Keratinocyte (primary cell): ENCODE data around the gene RFPL3. TPM values are rescaled to one million over a fixed set of nuclear protein-coding genes. Genes with fewer than 3 reads are reported as not detected.

Experiments
- DNase-seq: peaks from one replicate; pipeline ENCODE4 v3.0.0-alpha.2; 2011; ENCODE audit warnings: low read depth, missing footprints, low spot score
- FAIRE-seq: peaks from 2 replicates; lab custom pipeline; 2011; peaks lifted over from hg19 to GRCh38; lab: Jason Lieb, UNC
- H2AFZ ChIP-seq: 2 replicates; pipeline ENCODE4 v1.6.0; 2012; ENCODE audit warnings: low read length, control low read depth, inconsistent platforms; ENCODE audit not compliant: control insufficient read depth
- H3K27ac ChIP-seq: 2 replicates; pipeline ENCODE4 v1.5.1; 2011; ENCODE audit warnings: low read length; ENCODE audit not compliant: control insufficient read depth, insufficient read depth
- H3K27me3 ChIP-seq: 3 replicates; pipeline ENCODE4 v1.6.0; 2011; ENCODE audit warnings: low read length; ENCODE audit not compliant: control insufficient read depth, insufficient read depth; ENCODE audit errors: extremely low read depth
- H3K36me3 ChIP-seq, 2 experiments: 2 replicates in 1 of 2; 3 replicates in 1 of 2; pipeline ENCODE4 v1.5.1; 2011; ENCODE audit warnings: low read length in 2 of 2, mild to moderate bottlenecking in 1 of 2; ENCODE audit not compliant: control insufficient read depth in 2 of 2, insufficient read depth in 2 of 2; ENCODE audit errors: extremely low read depth in 1 of 2
- H3K4me1 ChIP-seq: 3 replicates; pipeline ENCODE4 v1.5.1; 2011; ENCODE audit warnings: low read length; ENCODE audit not compliant: control insufficient read depth, insufficient read depth; ENCODE audit errors: extremely low read depth
- H3K4me2 ChIP-seq: 3 replicates; pipeline ENCODE4 v1.6.0; 2011; ENCODE audit warnings: low read depth, low read length; ENCODE audit not compliant: control insufficient read depth, insufficient read depth; ENCODE audit errors: extremely low read depth
- H3K4me3 ChIP-seq, 3 experiments: fragments of 200-600 bp in 1 of 3; sonication (generic) in 1 of 3; 2 replicates in 2 of 3; 3 replicates in 1 of 3; pipeline ENCODE4 v1.5.1; 2011 to 2016; ENCODE audit warnings: low read length in 3 of 3, mild to moderate bottlenecking in 3 of 3, control low read depth in 2 of 3, inconsistent platforms in 1 of 3, low read depth in 1 of 3, mixed read lengths in 1 of 3, mixed run types in 1 of 3, moderate library complexity in 1 of 3; ENCODE audit not compliant: control insufficient read depth in 2 of 3, insufficient read depth in 2 of 3; ENCODE audit errors: extremely low read depth in 1 of 3
- H3K79me2 ChIP-seq: 2 replicates; pipeline ENCODE4 v1.6.0; 2012; ENCODE audit warnings: low read length; ENCODE audit not compliant: control insufficient read depth, insufficient read depth
- H3K9ac ChIP-seq: 3 replicates; pipeline ENCODE4 v1.6.0; 2011; ENCODE audit warnings: low read length; ENCODE audit not compliant: control insufficient read depth, insufficient read depth; ENCODE audit errors: extremely low read depth
- H3K9me1 ChIP-seq: 3 replicates; pipeline ENCODE4 v1.6.0; 2011; ENCODE audit warnings: low read length; ENCODE audit not compliant: control insufficient read depth, insufficient read depth; ENCODE audit errors: extremely low read depth
- H3K9me3 ChIP-seq: 2 replicates; pipeline ENCODE4 v1.5.1; 2012; ENCODE audit warnings: low read depth, low read length; ENCODE audit not compliant: control insufficient read depth
- H4K20me1 ChIP-seq: 3 replicates; pipeline ENCODE4 v1.6.0; 2011; ENCODE audit warnings: low read length; ENCODE audit not compliant: control insufficient read depth, insufficient read depth; ENCODE audit errors: extremely low read depth
- CTCF ChIP-seq, 3 experiments: IDR thresholded peaks in 1 of 3; conservative IDR thresholded peaks in 1 of 3; optimal IDR thresholded peaks in 1 of 3; 2 replicates in 2 of 3; 3 replicates in 1 of 3; pipeline versions ENCODE3 to v1.5.1; 2011; ENCODE audit warnings: low read length in 3 of 3, mild to moderate bottlenecking in 3 of 3, moderate library complexity in 2 of 3, control low read depth in 1 of 3, inconsistent platforms in 1 of 3; ENCODE audit not compliant: insufficient read depth in 2 of 3; ENCODE audit errors: extremely low read depth in 1 of 3
- EZH2 ChIP-seq: IDR thresholded peaks from one replicate; pipeline ENCODE4 v1.6.1; 2012; ENCODE audit warnings: inconsistent platforms, mild to moderate bottlenecking, low read length, moderate library complexity
- dilution Hi-C: fragments of 300-500 bp; cut with MboI; formaldehyde crosslinking; loops from one replicate; pipeline ENCODE4 v1.7.0; 2020; ENCODE audit warnings: low sequenced_read_pairs; ENCODE audit not compliant: extremely low pct_ligation_motif_present
- polyA plus RNA-seq, 5 experiments: library from polyadenylated mRNA; depleted of rRNA in 3 of 5; stranded (reverse) in 3 of 5; stranded (forward) in 1 of 5; unstranded in 1 of 5; fragments of >200 nt; gene quantifications; 1 replicate in 1 of 5; 2 replicates in 3 of 5; 3 replicates in 1 of 5; pipeline versions ENCODE4 v1.2.1 to v1.2.3, GENCODE V29; 2011 to 2012; ENCODE audit warnings: missing spikeins in 2 of 5, low read depth in 1 of 5, low replicate concordance in 1 of 5

Gene RFPL3
- polyA plus RNA-seq, 1 donor (not counting 4 experiments of a cell fraction or from before 2014, with no cell fraction given) = not detected

GRCh38 chr22:32389685-32390084, 32.0 kb downstream of the RFPL3 start:
- H3K27ac ChIP-seq = no peak overlapping the region
- dilution Hi-C loops = no loop called here
- no peak overlapping the region for H3K9ac ChIP-seq
- H3K36me3 ChIP-seq = peaks cover 25 to 42% of the 10 kb centered on the region in 2 experiments
- H3K9me3 ChIP-seq = no peaks in the 10 kb centered on the region
- DNase-seq = no peak
- no peak overlapping the region for H2AFZ ChIP-seq
- no peak overlapping the region for H3K4me3 ChIP-seq
- no peaks in the 10 kb centered on the region for H3K27me3 ChIP-seq
- H4K20me1 ChIP-seq = no peaks in the 10 kb centered on the region
- TF ChIP-seq EZH2 (no peak), CTCF (optimal IDR thresholded peaks at IDR 0.05 in 1 of 3, IDR thresholded peaks at IDR 0.05 in 1 of 3, conservative IDR thresholded peaks at IDR 0.05 in 1 of 3; ENCODE audit: extremely low read depth in 1 of 3, insufficient read depth in 2 of 3, low read length in 3 of 3) (peak; percentile 37 to 59 (median 41))
- no peak for FAIRE-seq
- no peaks in the 10 kb centered on the region for H3K4me1 ChIP-seq
- H3K9me1 ChIP-seq = no peaks in the 10 kb centered on the region
- no peak overlapping the region for H3K4me2 ChIP-seq
- no peaks in the 10 kb centered on the region for H3K79me2 ChIP-seq

GRCh38 chr22:32395107-32395506, 37.4 kb downstream of the RFPL3 start:
- no peaks in the 10 kb centered on the region for H4K20me1 ChIP-seq
- dilution Hi-C loops = no loop called here
- FAIRE-seq (no peak), DNase-seq (no peak)
- no peak overlapping the region for H3K9ac ChIP-seq
- no peaks in the 10 kb centered on the region for H3K9me3 ChIP-seq
- no peak overlapping the region for H3K4me2 ChIP-seq
- H2AFZ ChIP-seq = no peak overlapping the region
- no peaks in the 10 kb centered on the region for H3K79me2 ChIP-seq
- H3K27me3 ChIP-seq = no peaks in the 10 kb centered on the region
- no peaks in the 10 kb centered on the region for H3K9me1 ChIP-seq
- no peak overlapping the region for H3K27ac ChIP-seq
- TF ChIP-seq CTCF (optimal IDR thresholded peaks at IDR 0.05 in 1 of 3, IDR thresholded peaks at IDR 0.05 in 1 of 3, conservative IDR thresholded peaks at IDR 0.05 in 1 of 3; ENCODE audit: extremely low read depth in 1 of 3, insufficient read depth in 2 of 3, low read length in 3 of 3) = no peak
- no peak for TF ChIP-seq EZH2
- peaks cover 24 to 28% of the 10 kb centered on the region in 2 experiments for H3K36me3 ChIP-seq
- H3K4me1 ChIP-seq = no peaks in the 10 kb centered on the region
- no peak overlapping the region for H3K4me3 ChIP-seq
